GM21528 (cell line): ENCODE data around the gene TMEM80.
A peak's percentile ranks its signal among the peaks of the same experiment; 100 is the strongest.
"Not testable (repeated sequence)": the region's sequence is repeated elsewhere in the genome, so short reads cannot be mapped to it uniquely, and the experiment has no call there.

Experiments
- ATAC-seq: cut with Tn5 transposase; IDR thresholded peaks from one replicate; pipeline ENCODE4 v1.9.1; 2021; ENCODE audit warnings: mild to moderate bottlenecking, moderate library complexity; ENCODE audit not compliant: unreplicated experiment, low FRiP score

The TMEM80 gene

GRCh38 chr11:695538-696248, at the start of gene TMEM80:
Gene TMEM80 (plus strand): TSS chr11:695816. CDS start chr11:695828, 12 bp downstream.
- peak; percentile 70 for ATAC-seq

- ATAC-seq, result no peak
Measured at GRCh38 chr11:646214-646613, 49.4 kb upstream of the TMEM80 start.

- not testable (repeated sequence) for ATAC-seq
Measured at GRCh38 chr11:647672-648158, 47.9 kb upstream of the TMEM80 start.

GRCh38 chr11:650482-650881, 45.1 kb upstream of the TMEM80 start:
- no peak for ATAC-seq

- ATAC-seq, result not testable (repeated sequence)
Measured at GRCh38 chr11:653136-653535, 42.5 kb upstream of the TMEM80 start.

- no peak for ATAC-seq
Measured at GRCh38 chr11:653837-654236, 41.8 kb upstream of the TMEM80 start.

GRCh38 chr11:654444-654843, 41.2 kb upstream of the TMEM80 start:
- ATAC-seq, result not testable (repeated sequence)

- ATAC-seq, result no peak
Measured at GRCh38 chr11:655036-655726, 40.4 kb upstream of the TMEM80 start.

GRCh38 chr11:656426-656825, 39.2 kb upstream of the TMEM80 start:
- no peak for ATAC-seq

GRCh38 chr11:656866-657265, 38.8 kb upstream of the TMEM80 start:
- ATAC-seq, result no peak

- no peak for ATAC-seq
Measured at GRCh38 chr11:657691-658126, 37.9 kb upstream of the TMEM80 start.

GRCh38 chr11:659532-660085, 36.0 kb upstream of the TMEM80 start:
- ATAC-seq, result no peak

- ATAC-seq, result no peak
Measured at GRCh38 chr11:660281-660680, 35.3 kb upstream of the TMEM80 start.

- no peak for ATAC-seq
Measured at GRCh38 chr11:660681-661444, 34.8 kb upstream of the TMEM80 start.

GRCh38 chr11:662689-663274, 32.8 kb upstream of the TMEM80 start:
- ATAC-seq, result no peak

- ATAC-seq, result no peak
Measured at GRCh38 chr11:665062-665703, 30.4 kb upstream of the TMEM80 start.

GRCh38 chr11:665704-666281, 29.8 kb upstream of the TMEM80 start:
- no peak for ATAC-seq

GRCh38 chr11:673866-674265, 21.8 kb upstream of the TMEM80 start:
- ATAC-seq, result no peak

- ATAC-seq, result no peak
Measured at GRCh38 chr11:674406-674805, 21.2 kb upstream of the TMEM80 start.

GRCh38 chr11:678297-678696, 17.3 kb upstream of the TMEM80 start:
- no peak for ATAC-seq
